ENCODE data around the gene SYNPR.

DNA sequence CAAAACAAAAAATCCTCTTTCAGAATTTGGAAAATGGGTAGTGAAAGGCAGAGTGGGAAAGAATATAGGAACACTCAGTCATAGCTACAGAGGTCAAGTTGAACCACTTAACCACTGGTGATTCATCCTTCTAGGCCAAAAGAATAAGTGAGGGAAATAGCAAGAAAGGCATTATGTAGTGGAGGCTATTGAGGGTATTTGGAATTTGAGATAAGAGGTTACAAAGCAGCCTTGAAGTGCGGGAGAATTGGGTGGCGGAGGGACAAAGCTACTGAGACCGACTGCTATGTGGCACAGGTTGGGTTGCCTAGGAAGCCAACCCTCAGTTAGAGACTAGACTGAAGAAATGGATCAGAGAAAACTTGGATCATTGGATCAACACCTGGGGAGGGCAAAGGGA lies 109.5 kb downstream of the SYNPR start:
- TF ChIP-seq, protein P1, sequence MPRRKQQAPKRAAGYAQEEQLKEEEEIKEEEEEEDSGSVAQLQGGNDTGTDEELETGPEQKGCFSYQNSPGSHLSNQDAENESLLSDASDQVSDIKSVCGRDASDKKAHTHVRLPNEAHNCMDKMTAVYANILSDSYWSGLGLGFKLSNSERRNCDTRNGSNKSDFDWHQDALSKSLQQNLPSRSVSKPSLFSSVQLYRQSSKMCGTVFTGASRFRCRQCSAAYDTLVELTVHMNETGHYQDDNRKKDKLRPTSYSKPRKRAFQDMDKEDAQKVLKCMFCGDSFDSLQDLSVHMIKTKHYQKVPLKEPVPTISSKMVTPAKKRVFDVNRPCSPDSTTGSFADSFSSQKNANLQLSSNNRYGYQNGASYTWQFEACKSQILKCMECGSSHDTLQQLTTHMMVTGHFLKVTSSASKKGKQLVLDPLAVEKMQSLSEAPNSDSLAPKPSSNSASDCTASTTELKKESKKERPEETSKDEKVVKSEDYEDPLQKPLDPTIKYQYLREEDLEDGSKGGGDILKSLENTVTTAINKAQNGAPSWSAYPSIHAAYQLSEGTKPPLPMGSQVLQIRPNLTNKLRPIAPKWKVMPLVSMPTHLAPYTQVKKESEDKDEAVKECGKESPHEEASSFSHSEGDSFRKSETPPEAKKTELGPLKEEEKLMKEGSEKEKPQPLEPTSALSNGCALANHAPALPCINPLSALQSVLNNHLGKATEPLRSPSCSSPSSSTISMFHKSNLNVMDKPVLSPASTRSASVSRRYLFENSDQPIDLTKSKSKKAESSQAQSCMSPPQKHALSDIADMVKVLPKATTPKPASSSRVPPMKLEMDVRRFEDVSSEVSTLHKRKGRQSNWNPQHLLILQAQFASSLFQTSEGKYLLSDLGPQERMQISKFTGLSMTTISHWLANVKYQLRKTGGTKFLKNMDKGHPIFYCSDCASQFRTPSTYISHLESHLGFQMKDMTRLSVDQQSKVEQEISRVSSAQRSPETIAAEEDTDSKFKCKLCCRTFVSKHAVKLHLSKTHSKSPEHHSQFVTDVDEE (CRISPR knock-in tag; IDR thresholded peaks at IDR 0.05): no peak
- TF ChIP-seq ESRRG (CRISPR knock-in tag; IDR thresholded peaks at IDR 0.05): no peak
- TF ChIP-seq, protein P2, sequence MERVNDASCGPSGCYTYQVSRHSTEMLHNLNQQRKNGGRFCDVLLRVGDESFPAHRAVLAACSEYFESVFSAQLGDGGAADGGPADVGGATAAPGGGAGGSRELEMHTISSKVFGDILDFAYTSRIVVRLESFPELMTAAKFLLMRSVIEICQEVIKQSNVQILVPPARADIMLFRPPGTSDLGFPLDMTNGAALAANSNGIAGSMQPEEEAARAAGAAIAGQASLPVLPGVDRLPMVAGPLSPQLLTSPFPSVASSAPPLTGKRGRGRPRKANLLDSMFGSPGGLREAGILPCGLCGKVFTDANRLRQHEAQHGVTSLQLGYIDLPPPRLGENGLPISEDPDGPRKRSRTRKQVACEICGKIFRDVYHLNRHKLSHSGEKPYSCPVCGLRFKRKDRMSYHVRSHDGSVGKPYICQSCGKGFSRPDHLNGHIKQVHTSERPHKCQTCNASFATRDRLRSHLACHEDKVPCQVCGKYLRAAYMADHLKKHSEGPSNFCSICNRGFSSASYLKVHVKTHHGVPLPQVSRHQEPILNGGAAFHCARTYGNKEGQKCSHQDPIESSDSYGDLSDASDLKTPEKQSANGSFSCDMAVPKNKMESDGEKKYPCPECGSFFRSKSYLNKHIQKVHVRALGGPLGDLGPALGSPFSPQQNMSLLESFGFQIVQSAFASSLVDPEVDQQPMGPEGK (CRISPR knock-in tag; IDR thresholded peaks at IDR 0.05; ENCODE audit: borderline replicate concordance): no peak
- TF ChIP-seq ZNF70 (CRISPR knock-in tag; IDR thresholded peaks at IDR 0.05): no peak
- no peak for TF ChIP-seq CSDC2 (CRISPR knock-in tag; IDR thresholded peaks at IDR 0.05)
- no peak for TF ChIP-seq TOX (CRISPR knock-in tag; IDR thresholded peaks at IDR 0.05; ENCODE audit: borderline replicate concordance)
- TF ChIP-seq RARB (CRISPR knock-in tag; IDR thresholded peaks at IDR 0.05): no peak
- no peak for TF ChIP-seq OSR1 (CRISPR knock-in tag; IDR thresholded peaks at IDR 0.05)

Measured in SK-N-SH treated with all-trans-retinoic acid at 6 μM for 48 hours (cell line).